GM20431 (cell line): ENCODE measurements around the gene PRSS50.

Experiments
- in situ Hi-C: fragments of 300-500 bp; cut with MseI, MboI; formaldehyde crosslinking; loops from one replicate; pipeline ENCODE4 v1.15.0; 2020; ENCODE audit warnings: low sequenced_read_pairs; ENCODE audit not compliant: unreplicated experiment

PRSS50 gene

GRCh38 chr3:46695962-46696894 lies 21.4 kb downstream of the PRSS50 start:
- in situ Hi-C loops: no loop called here

- in situ Hi-C loops: no loop called here
Measured at GRCh38 chr3:46695177-46695961, 22.3 kb downstream of the PRSS50 start.

- in situ Hi-C loops: no loop called here
Measured at GRCh38 chr3:46694520-46694919, 23.1 kb downstream of the PRSS50 start.

GRCh38 chr3:46693892-46694226 lies 23.8 kb downstream of the PRSS50 start:
- in situ Hi-C loops: no loop called here

- in situ Hi-C loops: no loop called here
Measured at GRCh38 chr3:46693038-46693891, 24.4 kb downstream of the PRSS50 start, which contains the start of gene ALS2CL. TSS of gene ALS2CL (minus strand) at chr3:46693679. CDS start at chr3:46689440, 4,239 bp downstream.

- in situ Hi-C loops: no loop called here
Measured at GRCh38 chr3:46692566-46692990, 25.1 kb downstream of the PRSS50 start.

GRCh38 chr3:46690798-46691197 lies 26.9 kb downstream of the PRSS50 start:
- in situ Hi-C loops: no loop called here

- in situ Hi-C loops: no loop called here
Measured at GRCh38 chr3:46685446-46685845, 32.2 kb downstream of the PRSS50 start.

- in situ Hi-C loops: no loop called here
Measured at GRCh38 chr3:46684891-46685290, 32.8 kb downstream of the PRSS50 start.

GRCh38 chr3:46682974-46683373 lies 34.7 kb downstream of the PRSS50 start:
- in situ Hi-C loops: no loop called here

GRCh38 chr3:46681856-46682540 lies 35.7 kb downstream of the PRSS50 start:
- in situ Hi-C loops: no loop called here

- in situ Hi-C loops: no loop called here
Measured at GRCh38 chr3:46681387-46681786, 36.3 kb downstream of the PRSS50 start.

GRCh38 chr3:46680298-46680826 lies 37.3 kb downstream of the PRSS50 start:
- in situ Hi-C loops: no loop called here

GRCh38 chr3:46679681-46680080 lies 38.0 kb downstream of the PRSS50 start:
- in situ Hi-C loops: no loop called here

GRCh38 chr3:46678280-46678679 lies 39.4 kb downstream of the PRSS50 start:
- in situ Hi-C loops: no loop called here

- in situ Hi-C loops: no loop called here
Measured at GRCh38 chr3:46677411-46677726, 40.3 kb downstream of the PRSS50 start.

GRCh38 chr3:46676601-46677410 lies 40.9 kb downstream of the PRSS50 start:
- in situ Hi-C loops: no loop called here

GRCh38 chr3:46675843-46676567 lies 41.7 kb downstream of the PRSS50 start:
- in situ Hi-C loops: no loop called here
